AML-193 (cell line): ENCODE data around the gene IGF2BP2.
"Not testable (repeated sequence)": the region's sequence is repeated elsewhere in the genome, so short reads cannot be mapped to it uniquely, and the experiment has no call there.

Experiments used
- DNase-seq, 2 experiments: peaks; one replicate each; lab custom pipeline; 2025; lab: John Stamatoyannopoulos, UW

IGF2BP2 gene

GRCh38 chr3:185837414-185837813 lies 12.6 kb upstream of the IGF2BP2 start:
- no peak for DNase-seq

DNA sequence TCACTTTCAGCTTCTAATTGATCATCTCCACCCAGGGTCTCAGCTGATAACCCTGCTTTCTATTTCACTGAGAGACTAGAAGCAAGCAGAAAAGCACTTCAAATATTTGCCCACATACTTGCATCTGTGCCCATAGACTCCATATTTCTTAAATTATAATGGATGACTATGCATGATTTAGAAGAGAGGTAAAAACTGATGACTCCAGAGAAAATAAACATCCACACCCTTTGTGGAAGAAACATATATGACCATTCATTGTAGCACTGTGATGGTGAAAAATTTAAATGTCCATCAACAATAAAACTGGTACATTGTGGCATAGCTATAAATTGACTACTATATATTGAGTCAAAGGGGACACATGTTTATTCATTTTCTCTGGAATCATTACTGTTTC lies 7.1 kb upstream of the IGF2BP2 start:
- no peak for DNase-seq

- DNase-seq: no peak
Observed at GRCh38 chr3:185831195-185831594, 6.4 kb upstream of the IGF2BP2 start.

DNA sequence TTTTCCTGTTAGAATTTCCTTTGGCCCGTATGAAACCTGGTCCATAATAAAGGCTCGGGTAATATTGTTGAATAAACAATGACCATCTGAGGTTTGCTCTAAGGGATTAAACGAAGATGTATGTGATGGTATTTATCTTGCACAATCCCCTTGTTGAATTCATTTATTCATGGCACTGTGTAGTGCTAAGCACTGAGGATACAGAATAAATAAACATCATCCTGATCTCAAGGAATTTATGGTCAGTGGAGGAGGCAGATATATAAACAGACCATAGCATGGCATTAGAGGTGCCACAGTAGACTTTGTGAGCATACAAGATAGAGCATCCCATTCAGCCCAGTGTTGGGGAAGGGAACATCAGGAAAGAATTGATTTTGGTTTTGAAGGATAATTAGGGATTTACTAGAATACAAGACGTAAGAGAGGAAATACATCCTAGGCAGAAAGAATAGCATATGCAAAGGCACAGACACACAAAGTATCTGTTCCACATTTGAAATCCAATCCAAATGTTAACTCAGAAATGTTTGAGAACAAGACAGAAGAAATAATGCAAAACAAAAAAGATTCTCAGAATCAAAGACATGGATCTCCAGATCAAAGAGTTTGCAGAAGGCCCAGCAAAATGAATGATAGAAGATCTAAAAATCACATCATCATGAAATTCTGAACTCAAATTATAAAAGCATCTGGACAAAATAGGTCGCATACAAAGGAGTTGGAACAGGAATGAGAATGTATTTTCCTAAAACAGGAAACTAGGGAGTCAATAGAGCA lies 5.4 kb upstream of the IGF2BP2 start:
- no peak for DNase-seq

DNA sequence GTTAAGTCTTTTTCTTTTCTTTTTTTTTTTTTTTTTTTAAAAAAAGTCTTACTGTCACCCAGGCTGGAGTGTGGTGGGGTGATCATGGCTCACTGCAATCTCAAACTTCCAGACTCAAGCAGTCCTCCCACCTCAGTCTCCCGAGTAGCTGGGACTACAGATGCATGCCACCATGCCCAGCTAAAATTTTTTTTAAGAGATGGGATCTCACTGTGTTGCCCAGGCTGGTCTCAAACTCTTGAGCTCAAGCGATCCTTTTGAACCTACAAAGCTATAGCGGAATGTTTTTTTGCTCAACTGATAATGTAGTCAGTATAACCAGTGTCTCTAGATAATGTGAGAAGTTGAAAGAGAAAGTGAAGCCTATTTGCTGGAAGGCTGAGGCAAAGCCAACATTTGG lies 3.9 kb upstream of the IGF2BP2 start:
- DNase-seq: no peak

GRCh38 chr3:185827595-185828344 lies 2.9 kb upstream of the IGF2BP2 start:
- DNase-seq: no peak

GRCh38 chr3:185825639-185826481 lies 1.0 kb upstream of the IGF2BP2 start:
- DNase-seq: no peak

DNA sequence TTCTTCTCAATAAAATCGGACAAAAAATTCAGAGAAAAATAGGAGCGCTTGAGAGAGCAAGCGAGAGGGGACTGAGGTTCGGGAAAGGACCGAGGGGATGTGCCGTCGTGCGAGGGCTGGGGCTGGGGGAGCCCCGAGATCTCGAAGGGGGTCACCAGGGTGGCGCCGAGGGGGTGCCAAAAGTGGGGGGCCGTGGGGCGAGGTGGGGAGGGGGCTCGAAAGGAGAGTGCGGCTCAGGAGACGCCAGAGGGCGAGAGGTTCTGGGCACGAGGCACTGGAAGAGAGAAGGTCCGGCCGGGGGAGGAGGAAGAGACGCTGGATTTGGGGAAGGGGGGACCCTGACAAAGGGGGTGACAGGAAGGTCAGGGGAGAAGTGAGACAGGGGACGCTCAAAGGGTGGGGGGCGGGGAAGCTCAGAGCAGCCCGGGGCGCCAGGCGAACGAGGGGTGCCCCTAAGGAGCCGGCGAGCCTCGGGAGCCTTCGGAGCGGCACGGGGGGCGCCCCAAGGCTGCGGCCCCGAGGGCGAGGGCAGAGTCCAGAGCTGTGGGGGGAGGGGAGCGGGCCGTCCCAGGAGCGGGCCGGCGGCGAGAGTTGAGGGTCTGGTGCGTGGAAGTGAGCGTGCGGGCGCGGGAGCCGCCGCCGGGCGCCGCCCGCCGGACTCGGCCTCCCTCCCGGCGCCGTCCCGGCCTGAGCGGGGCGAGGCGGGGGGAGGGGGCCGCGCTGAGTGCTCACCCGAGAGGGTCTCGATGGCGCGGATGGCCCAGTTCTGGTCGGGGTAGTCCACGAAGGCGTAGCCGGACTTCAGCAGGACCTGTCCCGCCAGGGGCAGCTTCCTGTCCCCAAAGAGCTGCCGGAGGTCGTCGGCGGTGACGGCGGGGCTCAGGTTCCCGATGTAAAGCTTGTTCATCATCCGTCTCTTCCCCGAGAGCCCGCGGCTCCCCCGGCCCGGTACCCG lies 514 bp downstream of the IGF2BP2 start:
- DNase-seq: no peak

DNA sequence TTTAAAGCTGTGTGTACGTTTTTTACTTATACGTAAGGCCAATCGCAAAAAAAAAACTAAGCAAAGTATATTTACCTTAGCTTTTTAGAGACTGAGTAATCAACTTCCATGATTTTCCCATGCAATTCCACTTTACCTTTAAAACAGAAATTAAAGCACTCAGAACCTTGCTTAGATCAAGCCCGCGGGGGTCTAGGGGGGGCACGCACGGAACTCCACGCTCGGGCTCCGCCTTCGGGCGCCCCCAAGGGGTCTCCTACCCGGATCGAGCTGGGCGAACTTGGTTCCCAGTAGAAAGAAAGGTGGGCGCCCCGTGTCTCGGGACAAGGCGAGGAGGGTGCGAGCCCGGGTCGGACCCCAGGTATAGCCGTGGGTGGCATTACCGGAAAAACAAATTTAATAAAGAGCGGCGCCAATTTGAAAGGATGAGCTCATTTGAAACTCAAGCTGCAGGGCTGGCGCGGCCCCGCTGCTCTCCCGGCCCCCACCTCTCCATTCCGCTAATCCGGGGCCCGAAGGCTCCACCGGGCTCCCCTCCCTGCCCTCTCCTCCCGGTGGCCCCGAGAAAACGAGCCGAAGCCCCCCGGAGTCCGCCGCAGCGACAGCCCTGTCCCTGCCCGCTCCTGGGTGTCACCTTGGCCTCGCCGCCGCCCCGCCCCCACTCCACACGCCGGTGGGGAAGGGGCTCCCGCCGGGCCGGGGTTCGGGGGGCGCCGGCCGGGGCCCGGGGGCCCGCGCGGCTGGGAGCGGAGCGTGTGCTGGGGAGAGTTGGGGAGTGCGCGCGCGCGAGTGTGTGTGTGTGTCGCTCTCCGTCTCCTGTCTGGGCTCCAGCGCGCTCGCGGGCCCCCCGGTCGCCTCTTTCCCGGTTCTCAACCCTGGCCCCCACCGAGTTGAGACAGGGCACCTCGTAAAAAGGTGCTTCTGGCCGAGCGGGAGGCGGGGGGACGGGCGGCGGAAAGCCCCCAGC lies 1.5 kb downstream of the IGF2BP2 start:
- no peak for DNase-seq

DNA sequence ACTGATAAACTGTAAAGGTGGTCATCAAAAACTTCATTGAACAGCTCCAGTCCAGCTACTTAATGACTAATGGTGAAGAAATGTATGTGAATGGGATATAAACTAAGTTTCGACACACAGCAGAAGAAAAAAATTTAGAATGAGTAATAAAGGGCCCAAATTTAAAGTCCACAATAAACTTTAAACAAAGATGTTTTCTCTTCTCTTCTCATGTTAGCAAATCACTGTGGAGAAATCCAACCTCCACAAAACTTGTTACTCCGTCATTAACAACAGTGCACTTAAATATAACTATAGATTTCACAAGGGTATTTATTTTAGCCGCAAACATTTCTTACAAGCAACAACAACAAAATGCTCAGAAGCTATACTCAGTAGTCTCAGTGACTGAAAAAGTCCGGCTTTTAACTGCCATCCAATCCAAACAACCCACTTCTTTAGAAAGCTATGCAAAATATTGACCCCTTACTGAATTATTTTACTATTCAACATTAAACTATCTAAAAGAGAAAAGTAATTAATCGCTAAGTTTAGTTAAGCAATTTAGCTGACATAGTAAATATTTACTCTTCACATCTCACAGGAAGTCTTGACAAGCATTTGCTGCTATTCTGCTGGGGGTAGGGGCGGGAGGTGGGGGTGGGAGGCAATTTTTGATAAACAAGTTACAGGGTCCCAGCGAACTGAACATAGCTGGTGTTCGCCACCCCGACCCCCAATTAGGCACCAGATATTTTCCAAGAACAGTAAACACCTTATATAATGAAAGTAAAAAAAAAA lies 2.4 kb downstream of the IGF2BP2 start:
- no peak for DNase-seq

GRCh38 chr3:185820973-185821758 lies 3.7 kb downstream of the IGF2BP2 start:
- DNase-seq: no peak

GRCh38 chr3:185818267-185818875 lies 6.5 kb downstream of the IGF2BP2 start:
- no peak for DNase-seq

- DNase-seq: no peak
Observed at GRCh38 chr3:185815391-185816282, 9.2 kb downstream of the IGF2BP2 start.

GRCh38 chr3:185813691-185814215 lies 11.1 kb downstream of the IGF2BP2 start:
- no peak for DNase-seq

DNA sequence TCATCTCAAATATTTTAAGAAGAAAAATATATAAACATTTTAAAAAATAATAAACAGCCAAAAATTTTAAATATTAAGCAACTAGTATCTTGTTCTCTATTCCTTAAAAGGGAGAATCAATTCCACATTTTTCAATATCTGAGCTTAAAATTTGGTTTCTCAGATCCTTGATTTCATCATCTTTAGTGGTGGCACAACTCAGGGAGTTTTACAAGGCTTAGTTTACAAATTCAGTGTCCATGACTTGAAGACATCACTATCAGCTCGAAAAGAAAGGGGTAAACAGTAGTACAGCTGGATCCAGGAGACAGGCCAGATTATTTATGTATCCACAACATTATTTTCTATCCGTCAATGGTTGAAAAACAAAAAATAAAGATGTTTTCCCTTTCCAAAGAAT lies 11.6 kb downstream of the IGF2BP2 start:
- no peak for DNase-seq

DNA sequence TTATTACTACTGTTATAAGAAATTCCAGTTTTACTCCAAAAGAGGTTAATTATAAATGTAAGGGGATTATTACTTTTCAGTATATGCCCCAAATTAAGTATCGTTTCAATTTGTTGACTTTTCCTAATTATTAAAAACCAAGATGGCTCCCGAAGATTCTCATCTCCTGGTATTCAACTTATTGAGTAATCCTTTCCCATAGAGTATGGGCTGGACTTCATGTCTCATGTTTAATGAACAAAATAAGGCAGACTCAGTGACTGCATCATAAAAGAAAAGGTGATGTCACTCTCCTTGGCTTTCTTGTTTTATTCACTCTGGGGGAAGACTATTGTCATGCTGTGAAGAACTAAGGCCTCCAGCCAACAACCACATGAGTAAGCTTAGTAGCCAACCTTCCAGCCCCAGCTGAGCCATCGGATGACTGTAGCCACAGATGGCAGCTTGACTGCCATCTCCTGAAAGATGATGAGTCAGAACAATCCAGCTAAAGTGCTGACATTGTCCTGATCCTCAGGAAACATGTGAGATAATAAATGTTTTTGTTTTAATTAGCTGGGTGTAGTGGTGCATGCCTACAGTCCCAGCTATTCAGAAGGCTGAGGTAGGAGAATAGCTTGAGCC lies 17.3 kb downstream of the IGF2BP2 start:
- DNase-seq: no peak

GRCh38 chr3:185798831-185799110 lies 26.1 kb downstream of the IGF2BP2 start:
- DNase-seq: not testable (repeated sequence)
